ENCODE results near the gene CENPX.

CENPX gene

DNA sequence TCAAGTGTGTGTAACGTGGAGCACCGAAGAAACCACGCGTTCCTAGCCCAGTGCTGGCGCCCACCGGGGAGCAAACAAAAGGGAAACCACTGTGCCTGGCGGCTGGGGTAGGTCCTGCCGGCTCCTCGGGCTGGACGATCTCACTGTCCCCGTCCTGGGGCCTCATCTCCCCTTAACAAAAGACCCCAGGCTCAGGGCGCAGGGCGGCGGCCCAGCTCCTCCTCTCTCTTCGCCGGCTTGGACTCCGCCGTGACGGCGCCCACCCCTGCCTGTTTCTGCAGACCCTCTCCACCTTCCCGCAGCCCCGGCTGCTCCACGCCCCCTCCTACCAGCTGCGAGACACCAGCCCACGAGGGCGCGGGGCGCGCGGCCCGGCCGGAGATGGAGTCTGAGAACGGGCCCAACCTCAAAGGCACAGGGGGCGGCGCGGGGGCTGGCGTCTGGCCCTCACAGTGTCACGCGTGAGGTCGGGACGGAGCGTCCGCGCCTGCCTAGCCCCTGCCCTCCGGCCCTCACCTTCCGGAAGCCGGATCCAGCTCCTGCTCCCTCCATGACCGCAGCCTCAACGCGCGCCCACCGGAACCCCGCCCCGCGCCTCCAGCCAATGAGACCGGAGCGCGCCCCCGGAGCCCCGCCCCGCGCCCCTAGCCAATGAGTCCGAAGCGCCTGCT lies at the start of gene CENPX:
CENPX (minus strand) TSS at position 569 of the 671 bp plus-strand sequence; CDS start at position 552, 17 bp downstream.
- TF ChIP-seq, protein P1, sequence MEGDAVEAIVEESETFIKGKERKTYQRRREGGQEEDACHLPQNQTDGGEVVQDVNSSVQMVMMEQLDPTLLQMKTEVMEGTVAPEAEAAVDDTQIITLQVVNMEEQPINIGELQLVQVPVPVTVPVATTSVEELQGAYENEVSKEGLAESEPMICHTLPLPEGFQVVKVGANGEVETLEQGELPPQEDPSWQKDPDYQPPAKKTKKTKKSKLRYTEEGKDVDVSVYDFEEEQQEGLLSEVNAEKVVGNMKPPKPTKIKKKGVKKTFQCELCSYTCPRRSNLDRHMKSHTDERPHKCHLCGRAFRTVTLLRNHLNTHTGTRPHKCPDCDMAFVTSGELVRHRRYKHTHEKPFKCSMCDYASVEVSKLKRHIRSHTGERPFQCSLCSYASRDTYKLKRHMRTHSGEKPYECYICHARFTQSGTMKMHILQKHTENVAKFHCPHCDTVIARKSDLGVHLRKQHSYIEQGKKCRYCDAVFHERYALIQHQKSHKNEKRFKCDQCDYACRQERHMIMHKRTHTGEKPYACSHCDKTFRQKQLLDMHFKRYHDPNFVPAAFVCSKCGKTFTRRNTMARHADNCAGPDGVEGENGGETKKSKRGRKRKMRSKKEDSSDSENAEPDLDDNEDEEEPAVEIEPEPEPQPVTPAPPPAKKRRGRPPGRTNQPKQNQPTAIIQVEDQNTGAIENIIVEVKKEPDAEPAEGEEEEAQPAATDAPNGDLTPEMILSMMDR (IDR thresholded peaks at IDR 0.05; ENCODE audit: extremely low read depth, insufficient read depth, missing control alignments) = no peak
- no peak for DNase-seq (ENCODE audit: low spot score)
- in situ Hi-C loops (cut with MboI; ENCODE audit: low pct_unique_long_range_greater_than_20kb, low sequenced_read_pairs, unreplicated experiment) = no loop called here

DNA sequence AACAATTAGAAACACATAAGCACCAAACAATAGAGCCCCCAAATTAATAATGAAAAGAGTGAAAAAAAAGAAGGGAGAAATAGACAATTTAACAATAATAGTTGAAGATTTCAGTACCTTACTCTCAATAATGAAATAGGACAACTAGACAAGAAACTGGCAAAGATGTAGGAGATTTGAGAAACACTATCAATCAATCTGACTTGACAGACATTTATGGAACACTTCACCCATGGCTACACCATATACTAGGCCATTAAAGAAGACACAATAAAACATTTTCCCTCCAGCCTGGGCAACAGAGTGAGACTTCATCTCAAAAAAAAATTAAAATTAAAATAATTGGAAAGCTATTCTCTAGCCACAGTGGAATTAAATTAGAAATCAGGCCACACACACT lies 47.9 kb upstream of the CENPX start:
- TF ChIP-seq, protein P1 (IDR thresholded peaks at IDR 0.05; ENCODE audit: extremely low read depth, insufficient read depth, missing control alignments) = no peak
- in situ Hi-C loops (cut with MboI; ENCODE audit: low pct_unique_long_range_greater_than_20kb, low sequenced_read_pairs, unreplicated experiment) = no loop called here
- no peak for DNase-seq (ENCODE audit: low spot score)

DNA sequence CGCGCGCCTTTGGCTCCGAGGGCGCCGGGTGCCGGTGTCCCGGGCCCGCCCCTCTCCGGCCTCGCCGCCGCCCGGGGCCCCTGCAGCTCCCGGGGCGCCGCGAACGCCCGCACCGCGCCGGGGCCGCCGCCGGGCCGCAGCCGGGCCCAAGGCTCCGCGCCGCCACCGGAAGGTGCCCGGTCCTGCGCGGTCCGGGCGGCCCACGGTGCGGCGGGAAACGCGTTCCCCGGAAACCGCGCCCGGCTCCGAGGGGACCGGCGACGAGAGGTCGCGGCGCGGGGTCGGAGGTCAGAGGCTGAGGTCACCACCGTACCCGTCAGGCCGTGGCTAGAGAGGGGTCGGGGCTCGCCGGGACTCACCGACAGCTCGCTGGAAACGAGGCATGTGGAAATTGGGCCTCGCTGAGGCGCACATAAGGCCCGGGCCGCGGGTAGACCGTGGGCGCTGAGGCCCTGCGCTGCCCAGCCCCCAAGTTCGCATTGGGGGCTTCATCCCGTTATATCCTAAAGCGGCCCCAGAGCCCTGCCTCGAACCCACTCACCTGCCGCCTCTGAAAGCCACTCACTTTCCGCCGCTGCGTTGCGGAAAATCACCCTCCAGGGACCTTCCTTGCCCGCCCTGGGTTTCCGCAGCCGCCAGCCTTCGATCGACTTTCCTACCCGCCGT lies 43.1 kb upstream of the CENPX start, which contains the start of gene DUS1L:
DUS1L (minus strand) TSS at position 167 of the 666 bp plus-strand sequence. CDS start 745 bp downstream, outside the sequence.
- peak; percentile 96 for DNase-seq (ENCODE audit: low spot score)
- in situ Hi-C loops (cut with MboI; ENCODE audit: low pct_unique_long_range_greater_than_20kb, low sequenced_read_pairs, unreplicated experiment) = no loop called here
- TF ChIP-seq, protein P1 (IDR thresholded peaks at IDR 0.05; ENCODE audit: extremely low read depth, insufficient read depth, missing control alignments) = no peak

DNA sequence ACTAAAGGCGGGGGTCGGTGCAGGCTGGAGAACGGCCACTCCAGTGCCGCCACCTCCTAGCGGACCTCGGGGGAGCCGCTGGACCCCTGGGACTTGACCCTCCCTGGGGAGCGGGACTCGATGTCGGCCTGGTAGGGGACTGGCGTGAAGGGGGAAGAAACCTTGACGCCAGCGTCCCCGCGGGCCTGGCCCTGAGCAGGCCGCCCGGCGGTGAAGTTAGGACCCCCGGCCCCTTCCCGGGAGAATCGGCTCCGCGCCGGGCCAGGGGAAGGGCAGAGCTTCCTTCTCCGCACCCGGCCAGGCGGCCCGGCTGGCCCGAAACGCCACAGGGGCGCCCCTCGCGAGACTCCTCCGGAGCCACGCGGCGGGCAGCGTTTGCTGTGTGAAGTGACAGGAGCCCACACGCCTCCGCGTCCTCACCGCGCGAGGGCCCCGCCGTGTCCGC lies 42.5 kb upstream of the CENPX start:
- in situ Hi-C loops (cut with MboI; ENCODE audit: low pct_unique_long_range_greater_than_20kb, low sequenced_read_pairs, unreplicated experiment) = no loop called here
- no peak for DNase-seq (ENCODE audit: low spot score)
- TF ChIP-seq, protein P1 (IDR thresholded peaks at IDR 0.05; ENCODE audit: extremely low read depth, insufficient read depth, missing control alignments) = no peak

DNA sequence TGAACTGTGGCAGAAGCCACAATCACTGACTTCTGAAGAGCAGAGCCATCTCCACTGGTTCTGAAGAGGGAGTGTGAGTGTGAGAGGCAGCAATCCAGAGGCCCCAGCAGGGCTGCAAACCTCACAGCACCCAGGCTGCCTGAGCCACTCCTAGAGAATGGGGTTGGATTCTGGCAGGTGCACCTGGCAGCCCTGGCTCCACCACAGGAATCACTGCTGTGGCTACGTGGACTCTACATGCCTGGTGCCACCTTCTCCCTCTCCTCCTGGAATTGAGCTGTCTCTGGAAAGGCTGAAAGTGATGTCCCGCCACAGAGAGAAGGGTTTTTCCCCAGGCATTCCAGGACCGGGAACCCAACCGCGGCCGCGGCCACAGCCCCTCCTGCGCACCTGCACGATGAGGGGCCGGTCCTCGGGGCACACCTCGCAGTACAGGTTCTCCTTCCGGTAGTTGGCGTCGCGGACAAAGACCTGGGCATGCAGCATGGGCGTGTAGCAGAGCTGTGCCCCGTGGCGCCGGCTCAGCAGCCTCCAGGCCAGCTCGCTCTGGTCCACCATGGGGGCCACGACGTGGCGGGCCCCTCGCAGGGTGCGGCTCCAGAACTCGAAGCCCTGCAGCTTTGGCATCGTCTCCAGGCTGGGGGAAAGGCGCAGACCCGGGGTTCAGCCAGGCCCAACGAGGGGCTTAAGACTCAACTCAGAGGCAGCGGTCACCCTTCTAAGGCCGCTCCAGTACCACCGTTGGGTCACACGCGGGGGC lies 41.9 kb upstream of the CENPX start:
- in situ Hi-C loops (cut with MboI; ENCODE audit: low pct_unique_long_range_greater_than_20kb, low sequenced_read_pairs, unreplicated experiment) = no loop called here
- no peak for DNase-seq (ENCODE audit: low spot score)
- TF ChIP-seq, protein P1 (IDR thresholded peaks at IDR 0.05; ENCODE audit: extremely low read depth, insufficient read depth, missing control alignments) = no peak
